ENCODE data around the gene GNB1L. TPM values are rescaled to one million over a fixed set of nuclear protein-coding genes. Genes with fewer than 3 reads are reported as not detected.

Gene GNB1L
- total and polyA plus RNA-seq, 2 donors: 11.2 to 15.4 TPM

DNA sequence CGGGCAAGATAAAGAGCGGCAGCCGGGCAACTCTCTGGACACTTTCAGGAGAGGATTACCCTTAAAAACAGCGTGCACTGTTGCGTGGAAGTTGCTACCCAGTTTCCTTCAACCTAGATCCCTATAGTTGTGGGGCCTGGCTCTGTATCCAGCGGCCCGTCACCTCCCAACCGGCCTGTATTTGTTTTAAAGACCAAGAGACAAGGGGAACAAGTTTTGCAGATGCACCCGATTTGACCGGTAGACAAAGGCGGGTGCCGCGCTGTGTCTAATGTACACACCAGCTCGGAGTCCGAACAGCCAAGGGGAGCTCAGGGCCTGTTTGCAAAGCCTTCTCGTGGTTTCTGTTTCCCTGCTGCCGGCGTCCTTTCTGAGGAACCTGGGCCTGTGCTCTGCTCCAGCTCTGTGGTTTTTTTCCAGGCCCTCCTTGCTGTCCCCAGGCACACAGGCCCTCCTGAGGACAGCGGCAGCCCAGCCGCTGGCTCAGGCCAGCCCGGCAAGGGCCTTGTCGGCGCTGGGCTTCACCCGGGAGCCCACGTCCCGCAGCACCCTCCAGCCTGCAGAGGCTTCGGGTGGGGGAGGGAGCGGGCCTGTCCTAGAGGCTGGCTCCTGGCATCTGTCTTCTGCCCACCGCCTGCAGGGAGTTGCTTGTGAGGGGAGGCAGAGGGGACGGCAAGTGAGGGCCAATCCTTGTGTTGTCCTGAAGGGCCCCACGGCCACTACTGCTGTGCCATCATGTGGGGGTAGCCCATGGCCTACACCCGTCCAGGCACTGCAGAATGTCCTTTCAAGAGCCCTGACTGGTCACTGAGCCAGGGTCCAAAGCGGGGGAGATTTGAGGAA, 92.7 kb downstream of the GNB1L start:
- 72% methylated on average over 33 of the region's 33 CpGs for WGBS
- Histone ChIP-seq H3K9me3 (ENCODE audit: control insufficient read depth in 2 of 2, insufficient read depth in 1 of 2, low read length in 1 of 2) (peaks cover 2 to 21% of the 10 kb centered on the region in 2 donors), H3K27ac (ENCODE audit: low read depth in 1 of 2, low read length in 1 of 2) (no peak overlapping the region), H3K27me3 (ENCODE audit: control insufficient read depth in 2 of 2, insufficient read depth in 1 of 2, low read length in 1 of 2) (peaks cover 93 to 96% of the 10 kb centered on the region in 2 donors), H3K4me3 (ENCODE audit: low read length in 2 of 2) (no peak overlapping the region), H3K36me3 (ENCODE audit: control insufficient read depth in 2 of 2, insufficient read depth in 2 of 2, low read length in 1 of 2) (no peaks in the 10 kb centered on the region), H3K4me1 (ENCODE audit: control insufficient read depth in 2 of 2, insufficient read depth in 2 of 2, low read length in 2 of 2) (peaks cover 6 to 38% of the 10 kb centered on the region in 2 donors)
- DNase-seq (ENCODE audit: low read depth in 6 of 9, low spot score in 9 of 9): no peak

DNA sequence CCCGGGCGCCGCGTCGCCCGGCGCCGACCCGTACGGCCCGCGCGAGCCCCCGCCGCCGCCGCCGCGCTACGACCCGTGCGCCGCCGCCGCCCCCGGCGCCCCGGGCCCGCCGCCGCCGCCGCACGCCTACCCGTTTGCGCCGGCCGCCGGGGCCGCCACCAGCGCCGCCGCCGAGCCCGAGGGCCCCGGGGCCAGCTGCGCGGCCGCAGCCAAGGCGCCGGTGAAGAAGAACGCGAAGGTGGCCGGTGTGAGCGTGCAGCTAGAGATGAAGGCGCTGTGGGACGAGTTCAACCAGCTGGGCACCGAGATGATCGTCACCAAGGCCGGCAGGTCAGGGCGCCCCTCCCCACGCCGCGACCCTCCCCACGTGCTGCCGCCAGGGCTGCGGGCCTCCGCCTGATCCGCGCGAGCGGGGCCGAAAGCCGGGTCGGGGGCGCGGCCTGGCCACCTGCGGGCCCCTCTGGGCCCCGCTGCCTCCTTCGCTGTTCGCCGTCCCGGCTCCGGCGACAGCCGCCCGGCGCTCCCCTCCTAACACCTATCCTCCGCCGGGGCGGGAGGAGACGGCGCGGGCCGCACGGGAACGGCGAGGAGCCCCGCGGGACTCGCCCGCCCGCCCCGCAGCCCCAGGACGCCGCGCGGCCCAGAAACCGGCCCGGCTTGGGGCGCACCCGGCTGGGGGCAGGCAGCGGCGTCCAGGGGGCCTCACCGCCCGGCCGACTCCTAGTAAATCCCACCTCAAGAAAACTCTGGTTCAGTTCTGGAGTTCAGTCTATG, 93.5 kb downstream of the GNB1L start:
- no peak for DNase-seq (ENCODE audit: low read depth in 6 of 9, low spot score in 9 of 9)
- Histone ChIP-seq H3K4me1 (ENCODE audit: control insufficient read depth in 2 of 2, insufficient read depth in 2 of 2, low read length in 2 of 2) (peaks cover 6 to 43% of the 10 kb centered on the region in 2 donors), H3K36me3 (ENCODE audit: control insufficient read depth in 2 of 2, insufficient read depth in 2 of 2, low read length in 1 of 2) (no peaks in the 10 kb centered on the region), H3K27me3 (ENCODE audit: control insufficient read depth in 2 of 2, insufficient read depth in 1 of 2, low read length in 1 of 2) (peaks cover 93 to 96% of the 10 kb centered on the region in 2 donors), H3K9me3 (ENCODE audit: control insufficient read depth in 2 of 2, insufficient read depth in 1 of 2, low read length in 1 of 2) (peaks cover 2 to 21% of the 10 kb centered on the region in 2 donors), H3K27ac (ENCODE audit: low read depth in 1 of 2, low read length in 1 of 2) (no peak overlapping the region), H3K4me3 (ENCODE audit: low read length in 2 of 2) (peak overlapping the region in 1 of 2 donors; percentile 39)
- 6% methylated on average over 116 of the region's 117 CpGs for WGBS

DNA sequence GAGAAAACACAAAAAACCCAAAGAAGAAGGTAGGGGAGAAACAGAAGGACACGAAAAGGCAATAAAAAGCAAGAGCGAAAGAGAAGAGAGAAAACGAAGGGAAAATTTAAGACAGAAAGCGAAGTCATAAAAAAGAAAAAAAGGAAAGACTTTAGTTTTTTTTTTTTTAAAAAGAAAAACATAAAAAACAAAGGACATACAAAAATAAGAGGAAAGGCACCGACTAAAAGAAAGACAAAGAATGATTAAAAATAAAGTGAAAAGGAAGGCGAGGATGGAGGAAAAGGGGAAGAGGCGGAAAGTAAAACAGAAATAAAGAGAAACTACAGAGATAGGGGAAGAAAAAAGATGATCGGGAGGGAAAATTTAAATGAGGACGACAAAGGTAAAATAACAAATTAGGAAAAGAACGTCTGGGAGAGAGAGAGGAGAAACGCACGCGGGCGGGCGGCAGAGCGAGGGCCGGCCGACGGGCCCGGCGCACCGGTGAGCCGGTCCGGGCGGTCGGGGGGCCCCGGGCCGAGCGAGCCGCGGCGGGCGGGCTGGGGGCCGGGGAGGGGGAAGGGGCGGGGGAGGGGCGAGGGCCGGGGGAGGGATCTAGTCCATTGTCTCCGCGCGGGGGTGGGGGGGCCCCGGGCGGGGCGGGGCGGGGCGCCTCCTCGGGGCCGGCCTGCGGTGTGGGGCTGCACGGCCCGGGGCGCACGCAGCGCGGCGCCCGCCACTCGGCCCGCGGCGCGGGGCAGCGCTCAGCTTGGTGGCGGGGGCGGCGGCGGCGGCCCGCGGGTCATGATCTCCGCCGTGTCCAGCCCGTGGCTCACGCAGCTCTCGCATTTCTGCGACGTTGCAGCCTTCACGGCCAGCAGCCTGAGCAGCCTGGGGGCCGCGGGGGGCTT, 94.4 kb downstream of the GNB1L start, which contains the start of gene TBX1:
Gene TBX1 (plus strand): TSS at position 721 of the 893 bp plus-strand sequence. CDS start 66 bp downstream, at position 787.
- Histone ChIP-seq H3K4me1 (ENCODE audit: control insufficient read depth in 2 of 2, insufficient read depth in 2 of 2, low read length in 2 of 2) (peaks cover 6 to 48% of the 10 kb centered on the region in 2 donors), H3K27me3 (ENCODE audit: control insufficient read depth in 2 of 2, insufficient read depth in 1 of 2, low read length in 1 of 2) (peaks cover 92 to 97% of the 10 kb centered on the region in 2 donors), H3K36me3 (ENCODE audit: control insufficient read depth in 2 of 2, insufficient read depth in 2 of 2, low read length in 1 of 2) (no peaks in the 10 kb centered on the region), H3K27ac (ENCODE audit: low read depth in 1 of 2, low read length in 1 of 2) (no peak within 1 kb of the TSS), H3K4me3 (ENCODE audit: low read length in 2 of 2) (peak within 1 kb of the TSS in 1 of 2 donors; percentile 39), H3K9me3 (ENCODE audit: control insufficient read depth in 2 of 2, insufficient read depth in 1 of 2, low read length in 1 of 2) (peaks cover 2 to 18% of the 10 kb centered on the region in 2 donors)
- no peak for DNase-seq (ENCODE audit: low read depth in 6 of 9, low spot score in 9 of 9)
- WGBS: 4% methylated on average over 69 of the region's 79 CpGs

- Histone ChIP-seq H3K4me1 (ENCODE audit: control insufficient read depth in 2 of 2, insufficient read depth in 2 of 2, low read length in 2 of 2) (peaks cover 6 to 43% of the 10 kb centered on the region in 2 donors), H3K36me3 (ENCODE audit: control insufficient read depth in 2 of 2, insufficient read depth in 2 of 2, low read length in 1 of 2) (no peaks in the 10 kb centered on the region), H3K27ac (ENCODE audit: low read depth in 1 of 2, low read length in 1 of 2) (no peak overlapping the region), H3K4me3 (ENCODE audit: low read length in 2 of 2) (no peak overlapping the region), H3K27me3 (ENCODE audit: control insufficient read depth in 2 of 2, insufficient read depth in 1 of 2, low read length in 1 of 2) (peaks cover 92 to 97% of the 10 kb centered on the region in 2 donors), H3K9me3 (ENCODE audit: control insufficient read depth in 2 of 2, insufficient read depth in 1 of 2, low read length in 1 of 2) (peaks cover 2 to 17% of the 10 kb centered on the region in 2 donors)
- WGBS: 9% methylated on average over 43 of the region's 43 CpGs
- no peak for DNase-seq (ENCODE audit: low read depth in 6 of 9, low spot score in 9 of 9)
Observed at GRCh38 chr22:19759427-19760057, 95.1 kb downstream of the GNB1L start.

DNA sequence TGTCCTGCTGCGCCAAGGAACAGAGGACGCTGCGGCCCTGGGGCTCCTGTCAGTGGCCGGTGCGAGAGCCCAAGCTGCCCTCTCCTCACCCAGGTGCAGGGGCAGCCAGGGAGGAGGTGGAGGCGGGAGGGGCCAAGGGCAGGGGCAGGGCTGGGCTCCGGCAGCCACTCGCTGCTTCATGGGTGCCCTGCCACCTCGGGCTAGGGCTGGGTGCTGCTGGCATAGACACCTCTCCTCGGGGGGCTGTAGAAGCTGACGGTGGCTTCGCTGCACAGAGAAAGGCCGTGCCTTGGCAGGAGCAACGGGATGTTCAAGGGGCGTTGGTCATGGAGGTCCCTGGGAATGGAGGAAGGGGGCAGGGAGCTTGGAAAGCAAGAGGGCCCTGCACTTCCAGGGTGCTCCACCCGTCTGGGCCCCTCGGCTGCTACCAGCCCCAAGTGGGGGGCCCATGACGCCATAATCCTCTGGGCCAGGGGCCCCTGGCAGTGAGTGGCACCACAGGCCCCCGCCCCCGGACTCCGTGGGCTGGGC, 95.7 kb downstream of the GNB1L start:
- H3K9me3 ChIP-seq (ENCODE audit: control insufficient read depth in 2 of 2, insufficient read depth in 1 of 2, low read length in 1 of 2): peaks cover 2 to 17% of the 10 kb centered on the region in 2 donors
- H3K36me3 ChIP-seq (ENCODE audit: control insufficient read depth in 2 of 2, insufficient read depth in 2 of 2, low read length in 1 of 2): no peaks in the 10 kb centered on the region
- peaks cover 92 to 97% of the 10 kb centered on the region in 2 donors for H3K27me3 ChIP-seq (ENCODE audit: control insufficient read depth in 2 of 2, insufficient read depth in 1 of 2, low read length in 1 of 2)
- WGBS: 15% methylated on average over 21 of the region's 21 CpGs
- H3K27ac ChIP-seq (ENCODE audit: low read depth in 1 of 2, low read length in 1 of 2): no peak overlapping the region
- no peak for DNase-seq (ENCODE audit: low read depth in 6 of 9, low spot score in 9 of 9)
- no peak overlapping the region for H3K4me3 ChIP-seq (ENCODE audit: low read length in 2 of 2)
- H3K4me1 ChIP-seq (ENCODE audit: control insufficient read depth in 2 of 2, insufficient read depth in 2 of 2, low read length in 2 of 2): peaks cover 6 to 43% of the 10 kb centered on the region in 2 donors

DNA sequence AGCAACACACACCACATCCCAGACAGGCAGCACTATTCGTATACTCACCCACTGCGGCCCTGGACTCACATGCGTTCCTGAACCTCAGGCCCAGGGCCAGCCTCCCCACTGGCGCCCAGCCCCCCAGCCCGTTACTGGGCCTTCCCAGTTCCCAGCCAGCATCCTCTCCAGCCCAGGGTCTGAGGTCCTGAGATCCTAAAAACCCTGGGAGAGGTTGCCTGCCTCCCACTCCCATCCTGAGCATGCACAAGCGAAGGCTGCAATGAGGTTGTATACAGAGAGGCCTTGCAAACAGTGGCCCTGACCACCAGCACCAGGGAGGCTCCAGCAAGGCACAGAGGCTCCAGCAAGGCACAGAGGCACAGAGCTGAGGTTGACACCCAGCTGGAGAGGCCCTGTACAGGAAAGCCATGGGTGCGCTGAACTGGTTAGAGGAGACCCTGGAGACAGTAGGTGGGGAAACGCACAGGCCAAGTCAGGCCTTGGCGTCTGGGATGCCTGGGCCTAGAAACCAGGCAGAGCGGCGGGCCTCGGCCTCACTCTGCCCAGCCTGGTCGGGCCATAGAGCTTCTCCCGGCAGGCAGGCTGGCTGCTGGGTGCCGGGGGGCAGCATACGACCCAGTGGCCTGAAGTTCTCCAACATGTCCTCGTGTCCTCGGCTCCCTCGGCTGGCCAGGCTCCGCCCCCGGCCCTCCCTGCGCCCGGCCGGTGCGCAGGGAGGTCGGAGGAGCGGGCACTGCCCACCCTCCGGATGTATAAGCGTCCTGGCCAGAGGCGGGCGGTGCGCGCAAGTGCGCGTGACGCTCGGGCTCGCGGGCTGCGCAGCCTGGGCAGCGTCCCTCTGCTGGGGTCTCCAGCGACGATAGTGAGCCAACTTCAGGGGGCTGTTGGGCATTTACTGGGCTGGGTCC, 96.4 kb downstream of the GNB1L start:
- Histone ChIP-seq H3K4me3 (ENCODE audit: low read length in 2 of 2) (no peak overlapping the region), H3K27me3 (ENCODE audit: control insufficient read depth in 2 of 2, insufficient read depth in 1 of 2, low read length in 1 of 2) (peaks cover 91 to 97% of the 10 kb centered on the region in 2 donors), H3K27ac (ENCODE audit: low read depth in 1 of 2, low read length in 1 of 2) (no peak overlapping the region), H3K4me1 (ENCODE audit: control insufficient read depth in 2 of 2, insufficient read depth in 2 of 2, low read length in 2 of 2) (peaks cover 6 to 43% of the 10 kb centered on the region in 2 donors), H3K36me3 (ENCODE audit: control insufficient read depth in 2 of 2, insufficient read depth in 2 of 2, low read length in 1 of 2) (no peaks in the 10 kb centered on the region), H3K9me3 (ENCODE audit: control insufficient read depth in 2 of 2, insufficient read depth in 1 of 2, low read length in 1 of 2) (peaks cover 2 to 20% of the 10 kb centered on the region in 2 donors)
- DNase-seq (ENCODE audit: low read depth in 6 of 9, low spot score in 9 of 9): no peak
- WGBS: 53% methylated on average over 43 of the region's 43 CpGs

DNA sequence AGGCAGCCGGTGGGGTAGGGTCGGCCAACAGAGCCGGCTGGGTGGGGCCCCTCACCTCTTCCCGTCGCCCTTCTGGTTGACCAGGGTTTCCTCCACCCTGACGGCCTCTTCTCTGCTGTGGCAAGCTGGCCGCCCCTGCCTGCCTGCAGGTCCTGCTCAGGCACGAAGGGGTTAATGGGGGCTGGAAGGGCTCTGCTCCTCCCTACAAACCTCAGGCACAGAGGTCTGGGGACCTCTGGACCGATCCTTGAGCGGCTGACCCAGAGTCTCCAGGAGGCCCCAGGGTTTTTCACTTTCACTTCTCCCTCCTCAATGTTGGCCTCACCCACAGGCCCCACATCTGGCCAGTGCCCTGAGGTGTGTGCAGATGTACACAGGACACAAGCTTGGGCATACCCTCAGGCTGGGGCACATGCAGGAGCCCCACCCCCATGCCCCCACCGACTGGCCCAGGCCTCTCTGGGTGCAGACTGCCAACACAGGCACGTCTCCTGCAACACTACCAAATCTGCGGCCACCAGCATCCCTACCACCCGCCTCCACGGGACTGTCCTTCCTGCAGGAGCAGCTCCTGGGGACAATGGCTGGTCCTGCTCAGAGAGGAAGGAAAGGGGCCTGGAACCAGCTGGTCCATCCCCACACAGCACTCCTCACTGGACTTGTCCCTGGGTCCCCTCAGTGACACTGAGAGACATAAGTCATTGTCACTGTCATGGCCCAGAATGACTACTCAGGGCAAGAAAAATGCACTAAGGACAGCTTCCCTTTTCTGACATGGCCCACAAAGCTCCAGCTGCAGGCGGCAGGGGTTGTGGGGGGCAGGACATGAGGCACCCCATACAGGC, 97.3 kb downstream of the GNB1L start:
- no peak for DNase-seq (ENCODE audit: low read depth in 6 of 9, low spot score in 9 of 9)
- Histone ChIP-seq H3K4me3 (ENCODE audit: low read length in 2 of 2) (peak overlapping the region in 1 of 2 donors; percentile 37), H3K36me3 (ENCODE audit: control insufficient read depth in 2 of 2, insufficient read depth in 2 of 2, low read length in 1 of 2) (no peaks in the 10 kb centered on the region), H3K4me1 (ENCODE audit: control insufficient read depth in 2 of 2, insufficient read depth in 2 of 2, low read length in 2 of 2) (peaks cover 6 to 40% of the 10 kb centered on the region in 2 donors), H3K27me3 (ENCODE audit: control insufficient read depth in 2 of 2, insufficient read depth in 1 of 2, low read length in 1 of 2) (peaks cover 86 to 97% of the 10 kb centered on the region in 2 donors), H3K9me3 (ENCODE audit: control insufficient read depth in 2 of 2, insufficient read depth in 1 of 2, low read length in 1 of 2) (peaks cover 0 to 18% of the 10 kb centered on the region in 2 donors), H3K27ac (ENCODE audit: low read depth in 1 of 2, low read length in 1 of 2) (no peak overlapping the region)
- 29% methylated on average over 16 of the region's 16 CpGs for WGBS

All from thymus (tissue), 11 donors.